ENCODE measurements around the gene BRINP1.

GRCh38 chr9:119337573-119337972, 31.7 kb downstream of the BRINP1 start:
- TF ChIP-seq GATA2 (IDR thresholded peaks at IDR 0.05; ENCODE audit: low read depth, low read length): no peak
- no peak for TF ChIP-seq GATA3 (IDR thresholded peaks at IDR 0.05; ENCODE audit: low read depth, low read length)
